Activated CD4-positive, CD25-positive, alpha-beta regulatory T cell treated with anti-CD3 and anti-CD28 coated beads, Interleukin-2, amount 50 U/mL, for 16 hours (primary cell): ENCODE measurements around the gene ZNF625.
"Not testable (repeated sequence)": the region's sequence is repeated elsewhere in the genome, so short reads cannot be mapped to it uniquely, and the experiment has no call there.

Source experiments
- DNase-seq: peaks from one replicate; pipeline ENCODE4 v3.0.0-alpha.2; 2020; ENCODE audit warnings: low read depth, low spot score

ZNF625 gene

DNA sequence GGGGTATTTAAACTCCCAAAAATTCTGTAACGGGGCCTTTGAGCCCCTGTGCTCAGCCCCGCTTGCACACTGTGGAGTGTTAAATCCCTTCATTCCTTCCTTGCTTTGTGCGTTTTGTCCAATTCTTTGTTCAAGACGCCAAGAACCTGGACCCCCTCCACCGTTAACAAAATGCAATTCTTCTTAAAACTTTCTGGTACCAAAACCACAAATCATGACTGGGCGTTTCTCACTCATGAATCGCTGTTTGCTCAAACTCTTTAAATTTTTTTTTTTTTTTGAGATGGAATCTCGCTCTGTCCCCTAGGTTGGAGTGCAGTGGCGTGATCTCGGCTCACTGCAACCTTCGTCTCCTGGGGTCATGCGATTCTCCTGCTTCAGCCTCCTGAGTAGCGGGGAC lies 17.3 kb downstream of the ZNF625 start:
- no peak for DNase-seq

DNA sequence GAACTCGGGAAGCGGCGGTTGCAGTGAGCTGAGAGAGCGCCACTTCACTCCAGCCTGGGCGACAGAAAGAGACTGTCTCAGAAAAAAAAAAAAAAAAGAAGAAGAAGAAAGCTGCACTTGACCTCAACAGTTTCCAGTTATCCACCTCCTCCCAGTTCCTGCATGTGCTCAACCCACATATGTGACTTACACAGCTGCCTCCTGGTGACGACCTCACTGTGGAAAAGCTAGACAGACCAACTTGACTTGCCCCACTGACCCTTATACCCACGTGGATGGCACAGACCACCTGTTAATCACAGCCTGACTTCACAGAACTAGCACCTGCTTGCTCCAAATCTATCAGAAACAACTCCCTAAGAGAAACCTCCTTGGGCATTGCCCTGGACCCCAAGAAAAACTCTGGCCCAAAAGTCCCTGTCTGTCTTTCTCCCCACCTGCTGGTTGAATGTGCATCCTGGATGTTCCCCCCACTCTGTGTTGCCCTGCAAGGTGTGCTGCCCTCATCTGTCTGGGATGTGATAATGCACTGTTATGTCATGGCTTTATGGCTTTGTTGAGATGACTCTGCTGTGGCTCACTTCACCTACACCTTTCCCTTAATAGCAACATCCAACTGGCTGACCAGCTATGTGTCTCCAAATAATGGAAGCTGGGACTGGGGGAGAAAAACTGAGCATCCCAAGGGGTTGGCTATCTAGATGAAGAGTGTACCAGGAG lies 19.2 kb downstream of the ZNF625 start:
- DNase-seq = no peak

DNA sequence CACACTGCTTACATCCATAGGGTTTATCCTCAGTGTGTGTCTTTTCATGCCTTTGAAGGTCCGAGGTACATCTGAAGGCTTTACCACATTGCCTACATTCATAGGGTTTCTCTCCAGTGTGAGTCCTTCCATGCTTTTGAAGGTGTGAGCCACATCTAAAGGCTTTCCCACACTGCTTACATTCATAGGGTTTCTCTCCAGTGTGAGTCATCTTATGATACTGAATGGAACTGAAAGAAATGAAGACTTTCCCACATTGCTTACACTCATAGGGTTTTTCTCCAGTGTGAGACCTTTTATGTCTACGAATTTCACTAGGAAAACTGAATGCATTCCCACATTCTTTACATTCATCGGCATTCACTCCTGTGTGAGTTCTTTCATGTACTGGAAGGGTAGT lies 23.5 kb downstream of the ZNF625 start:
- DNase-seq = no peak

DNA sequence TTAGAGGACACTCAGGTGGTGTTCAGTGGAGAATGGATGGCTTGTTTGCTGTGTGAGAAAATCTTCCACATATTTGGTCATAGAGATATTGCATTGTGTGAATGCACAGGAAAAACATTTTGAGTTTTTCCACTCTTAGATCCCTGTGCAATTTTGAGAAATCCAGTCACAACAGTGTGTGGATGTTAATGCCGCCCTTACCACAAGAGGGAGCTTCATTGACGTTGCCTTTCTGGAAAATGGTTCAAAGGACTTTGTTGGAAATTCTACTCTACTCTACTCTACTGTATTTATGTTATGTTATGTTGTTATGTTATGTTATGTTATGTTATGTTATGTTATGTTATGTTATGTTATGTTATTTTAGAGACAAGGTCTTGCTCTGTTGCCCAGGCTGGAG lies 29.8 kb downstream of the ZNF625 start:
- no peak for DNase-seq

DNA sequence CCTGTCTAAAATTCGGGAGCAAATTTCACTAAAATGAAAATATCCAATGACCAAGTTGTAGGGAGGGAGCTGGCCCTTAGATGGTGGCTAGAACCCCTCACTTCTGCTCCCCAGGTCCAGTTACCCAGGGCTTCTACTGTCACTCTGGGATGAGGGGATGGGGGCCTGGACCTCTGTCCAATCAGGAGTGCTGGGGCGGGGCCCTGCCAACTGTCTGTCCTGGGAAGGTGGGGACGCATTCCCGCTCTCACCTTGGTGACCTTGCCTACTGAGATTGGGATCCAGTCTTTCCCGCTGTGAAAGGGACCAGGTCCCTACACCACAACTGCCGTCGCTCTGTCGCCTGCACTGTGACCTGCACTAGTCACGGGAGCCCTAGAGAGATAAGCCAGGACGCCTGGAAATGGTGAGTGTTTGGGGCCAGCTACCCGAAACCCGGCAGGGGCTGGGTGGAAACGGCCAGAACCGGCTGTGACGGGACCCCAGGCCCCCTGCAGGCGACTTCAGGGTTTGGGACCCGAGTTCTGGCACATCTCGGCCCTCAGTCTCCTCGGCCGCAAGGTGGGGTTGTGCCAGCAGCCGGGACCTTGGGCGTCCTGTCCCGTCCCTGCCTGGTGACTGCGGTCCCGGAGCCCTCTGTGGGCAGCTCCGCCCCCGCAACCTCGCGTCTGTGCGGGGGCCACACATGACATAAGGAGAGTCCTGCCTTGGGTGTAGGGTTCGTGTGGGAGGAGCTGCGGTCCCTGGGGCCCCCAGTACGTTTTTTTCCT lies 39.1 kb downstream of the ZNF625 start:
- no peak for DNase-seq

DNA sequence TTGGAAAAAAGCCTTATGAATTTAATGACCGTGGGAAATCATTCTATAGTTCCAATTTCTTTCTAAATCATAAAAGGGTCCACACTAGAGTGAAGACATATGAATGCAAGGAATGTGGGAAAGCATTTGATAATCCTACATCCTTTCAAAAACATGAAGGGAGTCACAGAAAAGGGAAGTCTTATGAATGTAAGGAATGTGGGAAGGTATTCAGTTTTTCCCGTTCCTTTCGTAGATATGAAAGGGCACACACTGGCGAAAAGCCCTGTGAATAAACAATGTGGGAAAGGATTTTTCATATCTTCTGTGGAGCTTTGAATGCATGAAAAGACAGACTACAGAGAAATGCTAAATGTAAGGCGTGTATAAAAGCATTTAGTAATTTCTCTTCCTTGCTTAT lies 43.4 kb downstream of the ZNF625 start:
- no peak for DNase-seq

DNA sequence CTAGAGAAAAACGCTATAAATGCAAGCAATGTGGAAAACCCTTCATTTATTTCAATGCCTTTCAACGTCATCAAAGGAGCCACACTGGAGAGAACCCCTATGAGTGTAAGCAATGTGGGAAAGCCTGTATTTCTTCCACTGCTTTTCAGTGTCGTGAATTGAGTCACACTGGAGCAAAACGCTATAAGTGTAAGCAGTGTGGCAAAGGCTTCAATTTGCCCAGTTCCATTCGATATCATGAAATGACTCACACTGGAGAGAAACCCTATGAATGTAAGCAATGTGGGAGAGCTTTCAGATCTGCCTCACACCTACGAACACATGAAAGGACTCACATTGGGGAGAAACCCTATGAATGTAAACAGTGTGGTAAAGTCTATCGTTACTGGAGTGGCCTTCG lies 43.8 kb downstream of the ZNF625 start:
- no peak for DNase-seq

DNA sequence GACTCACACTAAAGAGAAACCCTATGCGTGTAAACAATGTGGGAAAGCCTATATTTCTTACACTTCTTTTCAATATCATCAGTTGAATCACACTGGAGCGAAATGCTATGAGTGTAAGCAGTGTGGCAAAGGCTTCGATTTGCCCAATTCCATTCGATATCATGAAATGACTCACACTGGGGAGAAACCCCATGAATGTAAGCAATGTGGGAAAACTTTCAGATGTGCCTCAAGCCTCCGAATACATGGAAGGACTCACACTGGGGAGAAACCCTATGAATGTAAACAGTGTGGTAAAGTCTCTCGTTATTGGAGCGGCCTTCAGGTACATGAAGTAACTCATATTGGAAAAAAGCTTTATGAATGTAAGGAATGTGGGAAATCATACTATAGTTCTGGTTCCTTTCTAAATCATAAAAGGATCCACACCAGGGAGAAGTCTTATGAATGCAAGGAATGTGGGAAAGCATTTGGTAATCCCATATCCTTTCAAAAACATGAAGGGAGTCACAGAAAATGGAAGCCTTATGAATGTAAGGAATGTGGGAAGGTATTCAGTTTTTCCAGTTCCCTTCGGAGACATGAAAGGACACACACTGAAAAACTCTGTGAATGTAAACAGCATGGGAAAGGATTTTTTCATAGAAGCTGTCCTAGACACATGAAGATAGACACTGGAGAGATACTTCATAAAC lies 44.4 kb downstream of the ZNF625 start:
- no peak for DNase-seq

DNA sequence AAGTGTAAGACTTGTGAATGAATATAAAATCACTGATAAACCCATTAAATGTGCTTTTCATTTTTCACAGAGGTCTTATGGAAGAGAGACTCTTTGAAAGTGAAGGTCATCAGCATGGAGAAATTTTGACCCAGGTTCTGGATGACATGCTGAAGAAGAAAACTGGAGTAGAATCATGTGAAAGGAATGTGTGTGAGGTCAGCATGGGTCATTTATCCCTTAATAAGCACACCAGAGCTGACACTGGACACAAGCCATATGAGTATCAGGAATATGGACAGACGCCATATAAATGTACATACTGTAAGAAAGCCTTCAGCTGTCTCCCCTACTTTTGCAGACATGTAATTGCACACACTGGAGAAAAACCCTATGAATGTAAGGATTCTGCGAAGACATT lies 45.4 kb downstream of the ZNF625 start:
- DNase-seq = no peak

DNA sequence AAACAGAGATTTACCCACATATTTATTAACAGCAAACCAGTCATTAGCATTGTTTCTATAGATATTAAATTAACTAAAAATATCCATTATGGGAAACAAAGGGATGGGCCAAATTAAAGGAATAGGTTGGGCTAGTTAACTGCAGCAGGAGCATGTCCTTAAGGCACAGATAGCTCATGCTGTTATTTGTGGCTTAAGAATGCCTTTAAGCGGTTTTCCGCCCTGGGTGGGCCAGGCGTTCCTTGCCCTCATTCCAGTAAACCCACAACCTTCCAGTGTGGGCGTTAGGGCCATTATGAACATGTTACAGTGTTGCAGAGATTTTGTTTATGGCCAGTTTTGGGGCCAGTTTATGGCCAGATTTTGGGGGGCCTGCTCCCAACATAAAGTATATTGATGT lies 52.6 kb downstream of the ZNF625 start:
- not testable (repeated sequence) for DNase-seq

DNA sequence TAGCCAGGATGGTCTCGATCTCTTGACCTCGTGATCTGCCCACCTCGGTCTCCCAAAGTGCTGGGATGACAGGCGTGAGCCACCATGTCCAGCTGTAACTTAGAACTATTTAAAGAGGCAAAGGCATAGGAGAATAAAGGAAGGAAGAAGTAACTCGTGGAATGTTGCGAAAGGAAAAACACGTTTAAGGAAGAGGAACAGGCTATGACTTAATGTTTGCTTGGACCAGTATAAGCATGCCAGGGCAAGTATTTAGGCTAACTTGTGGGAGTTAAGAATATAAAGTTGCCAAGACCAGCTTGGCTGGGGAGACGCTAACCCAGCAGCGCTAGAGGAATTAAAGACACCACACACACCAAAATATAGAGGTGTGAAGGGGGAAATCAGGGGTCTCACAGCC lies 58.5 kb downstream of the ZNF625 start:
- no peak for DNase-seq

DNA sequence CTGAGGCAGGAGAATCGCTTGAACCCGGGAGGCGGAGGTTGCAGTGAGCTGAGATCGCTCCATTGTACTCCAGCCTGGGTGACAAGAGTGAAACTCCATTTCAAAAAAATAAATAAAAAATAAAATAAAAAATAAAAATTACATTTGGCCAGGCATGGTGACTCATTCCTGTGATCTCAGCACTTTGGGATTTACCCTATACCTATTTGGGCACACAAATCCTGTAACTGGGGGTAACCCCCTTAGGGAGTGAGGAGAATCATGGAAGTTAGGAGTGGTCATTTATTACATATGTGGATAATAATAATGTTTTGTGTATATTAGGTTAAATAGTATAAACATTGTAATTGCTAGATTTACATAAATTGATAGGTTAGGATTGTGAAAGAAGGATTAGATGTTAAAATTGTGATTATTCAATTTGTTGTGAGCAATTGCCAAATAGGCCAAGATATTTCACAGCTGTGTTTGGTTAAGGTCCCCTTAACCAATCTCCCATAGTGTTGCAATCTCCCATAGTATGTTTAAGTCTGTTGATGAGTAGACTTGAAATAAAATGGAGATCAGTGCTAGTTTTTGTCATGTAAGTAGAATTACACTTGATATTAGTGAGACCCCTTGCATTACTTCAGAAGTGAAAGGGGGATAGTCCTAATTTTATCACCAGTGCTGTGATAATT lies 61.3 kb downstream of the ZNF625 start:
- DNase-seq = no peak
